Body of pancreas (tissue), 4 donors: ENCODE data around the gene ZNF614. TPM values are rescaled to one million over a fixed set of nuclear protein-coding genes. Genes with fewer than 3 reads are reported as not detected.
"Not testable (repeated sequence)": the region's sequence is repeated elsewhere in the genome, so short reads cannot be mapped to it uniquely, and the experiment has no call there.

Experiments used
- ATAC-seq: fragments of 150-250 bp; one replicate; pipeline ENCODE4 v1.9.1; 2016
- DNase-seq, 4 donors: peaks; one replicate each; pipeline ENCODE4 v3.0.0-alpha.2; 2019
- H3K27ac ChIP-seq, 4 donors: fragments of 200-600 bp; sonication (generic); 1 replicate in 3 of 4; 2 replicates in 1 of 4; pipeline versions ENCODE4 v1.5.1 to v1.6.1; 2016 to 2019; ENCODE audit warnings: mild to moderate bottlenecking in 1 of 4, mixed read lengths in 1 of 4, moderate library complexity in 1 of 4
- H3K27me3 ChIP-seq, 2 donors: fragments of 200-600 bp; sonication (generic); one replicate each; pipeline ENCODE4 v1.6.0; 2016; ENCODE audit warnings: mild to moderate bottlenecking in 1 of 2
- H3K36me3 ChIP-seq, 2 donors: fragments of 200-600 bp; sonication (generic); replicated peaks in 1 of 2; 2 replicates each; pipeline ENCODE4 v1.5.1; 2016; ENCODE audit warnings: low read depth in 2 of 2; ENCODE audit not compliant: insufficient read depth in 1 of 2
- H3K4me1 ChIP-seq: fragments of 200-600 bp; sonication (generic); one replicate; pipeline ENCODE4 v1.6.0; 2016
- H3K4me3 ChIP-seq, 2 donors: fragments of 200-600 bp; sonication (generic); 1 replicate in 1 of 2; 2 replicates in 1 of 2; pipeline ENCODE4 v1.5.1; 2016 to 2019
- H3K9me3 ChIP-seq, 3 donors: fragments of 200-600 bp; sonication (generic); 1 replicate in 2 of 3; 2 replicates in 1 of 3; pipeline ENCODE4 v1.5.1; 2016
- CTCF ChIP-seq, 7 experiments: fragments of 450-650 bp in 4 of 7; fragments of 200-600 bp in 3 of 7; sonication (generic) in 3 of 7; IDR thresholded peaks; one replicate each; pipeline ENCODE4 v1.5.1; 2016 to 2019; ENCODE audit warnings: antibody characterized with exemption in 7 of 7
- POLR2A ChIP-seq, 3 donors: fragments of 450-650 bp; IDR thresholded peaks; one replicate each; pipeline ENCODE4 v1.6.1; 2016; ENCODE audit warnings: antibody characterized with exemption in 3 of 3, mild to moderate bottlenecking in 2 of 3
- WGBS, 2 donors: methylation state at CpG; one replicate each; pipeline ENCODE4 v1.1.5; 2017; 5-methylcytosine and 5-hydroxymethylcytosine counted together
- intact Hi-C: fragments of 100-400 bp; cut with DNase I; formaldehyde crosslinking; loops from one replicate; pipeline ENCODE4 v1.15.1; 2023
- total RNA-seq, 2 donors: library from RNA; depleted of rRNA; stranded (reverse); fragments of >200 nt; gene quantifications; one replicate each; pipeline ENCODE4 v1.1.0, GENCODE V29; 2016

Gene ZNF614
- total RNA-seq, 2 donors from 2014 or later, result 1.3 to 1.6 TPM

- peaks cover 43 to 47% of the 10 kb centered on the region in 2 donors for H3K36me3 ChIP-seq
- no peak overlapping the region for H3K27ac ChIP-seq
- 96 to 97% methylated on average over 12 of the region's 12 CpGs for WGBS, 2 donors
- no peak overlapping the region for H3K4me3 ChIP-seq
- H3K4me1 ChIP-seq, result no peaks in the 10 kb centered on the region
- H3K27me3 ChIP-seq, result no peaks in the 10 kb centered on the region
- no peak for TF ChIP-seq CTCF (IDR thresholded peaks at IDR 0.05)
- TF ChIP-seq POLR2A (IDR thresholded peaks at IDR 0.05), result no peak
- no peak for ATAC-seq
- H3K9me3 ChIP-seq, result peaks cover 0 to 84% (median 16%) of the 10 kb centered on the region in 3 donors
- intact Hi-C loops, result no loop called here
- DNase-seq, result no peak
Measured at GRCh38 chr19:52034051-52034728, 6.0 kb upstream of the ZNF614 start.

- Histone ChIP-seq H3K9me3 (peaks cover 0 to 57% (median 0%) of the 10 kb centered on the region in 3 donors), H3K27me3 (no peaks in the 10 kb centered on the region), H3K27ac (peak overlapping the region; percentile 46 to 90 (median 80)), H3K4me3 (peak overlapping the region; percentile 22 to 55), H3K4me1 (no peaks in the 10 kb centered on the region), H3K36me3 (peaks cover 5 to 11% of the 10 kb centered on the region in 2 donors)
- 17% methylated on average over 5 of the region's 5 CpGs for WGBS, 2 donors
- TF ChIP-seq CTCF (IDR thresholded peaks at IDR 0.05), result no peak
- no peak for TF ChIP-seq POLR2A (IDR thresholded peaks at IDR 0.05)
- intact Hi-C loops, result no loop called here
- DNase-seq, result no peak
- ATAC-seq, result peak; percentile 18
Measured at GRCh38 chr19:52028780-52029123, 573 bp upstream of the ZNF614 start.

GRCh38 chr19:52026255-52026990, 1.8 kb downstream of the ZNF614 start:
- H3K4me3 ChIP-seq, ATAC-seq, H3K27ac ChIP-seq, H3K4me1 ChIP-seq, intact Hi-C loops, H3K27me3 ChIP-seq, DNase-seq: not testable (repeated sequence)
- Histone ChIP-seq H3K9me3 (peaks cover 0 to 48% (median 0%) of the 10 kb centered on the region in 3 donors), H3K36me3 (peaks cover 7 to 15% of the 10 kb centered on the region in 2 donors)
- WGBS, 2 donors, result 71 to 74% methylated on average over 12 to 15 of the region's 15 CpGs

GRCh38 chr19:52024478-52024877, 3.7 kb downstream of the ZNF614 start:
- DNase-seq, ATAC-seq, H3K27ac ChIP-seq, H3K4me1 ChIP-seq, intact Hi-C loops, H3K27me3 ChIP-seq, H3K4me3 ChIP-seq: not testable (repeated sequence)
- peaks cover 7 to 16% of the 10 kb centered on the region in 2 donors for H3K36me3 ChIP-seq
- peaks cover 0 to 57% (median 0%) of the 10 kb centered on the region in 3 donors for H3K9me3 ChIP-seq
- 49 to 88% methylated on average over 4 of the region's 4 CpGs for WGBS, 2 donors

GRCh38 chr19:52022193-52022592, 6.0 kb downstream of the ZNF614 start:
- no peak overlapping the region for H3K4me3 ChIP-seq
- no peaks in the 10 kb centered on the region for H3K27me3 ChIP-seq
- H3K9me3 ChIP-seq, result peaks cover 0 to 73% (median 0%) of the 10 kb centered on the region in 3 donors
- ATAC-seq (no peak), DNase-seq (no peak)
- WGBS, 2 donors, result 97 to 98% methylated on average over 15 of the region's 15 CpGs
- H3K27ac ChIP-seq, result no peak overlapping the region
- intact Hi-C loops, result no loop called here
- peaks cover 9 to 26% of the 10 kb centered on the region in 2 donors for H3K36me3 ChIP-seq
- no peaks in the 10 kb centered on the region for H3K4me1 ChIP-seq
- TF ChIP-seq CTCF (IDR thresholded peaks at IDR 0.05), result no peak
- TF ChIP-seq POLR2A (IDR thresholded peaks at IDR 0.05), result no peak
